ENCODE results near the gene FBXO34.
A peak's percentile ranks its signal among the peaks of the same experiment; 100 is the strongest.

Gene FBXO34, protein sequence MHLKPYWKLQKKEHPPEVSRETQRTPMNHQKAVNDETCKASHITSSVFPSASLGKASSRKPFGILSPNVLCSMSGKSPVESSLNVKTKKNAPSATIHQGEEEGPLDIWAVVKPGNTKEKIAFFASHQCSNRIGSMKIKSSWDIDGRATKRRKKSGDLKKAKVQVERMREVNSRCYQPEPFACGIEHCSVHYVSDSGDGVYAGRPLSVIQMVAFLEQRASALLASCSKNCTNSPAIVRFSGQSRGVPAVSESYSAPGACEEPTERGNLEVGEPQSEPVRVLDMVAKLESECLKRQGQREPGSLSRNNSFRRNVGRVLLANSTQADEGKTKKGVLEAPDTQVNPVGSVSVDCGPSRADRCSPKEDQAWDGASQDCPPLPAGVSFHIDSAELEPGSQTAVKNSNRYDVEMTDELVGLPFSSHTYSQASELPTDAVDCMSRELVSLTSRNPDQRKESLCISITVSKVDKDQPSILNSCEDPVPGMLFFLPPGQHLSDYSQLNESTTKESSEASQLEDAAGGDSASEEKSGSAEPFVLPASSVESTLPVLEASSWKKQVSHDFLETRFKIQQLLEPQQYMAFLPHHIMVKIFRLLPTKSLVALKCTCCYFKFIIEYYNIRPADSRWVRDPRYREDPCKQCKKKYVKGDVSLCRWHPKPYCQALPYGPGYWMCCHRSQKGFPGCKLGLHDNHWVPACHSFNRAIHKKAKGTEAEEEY

DNA sequence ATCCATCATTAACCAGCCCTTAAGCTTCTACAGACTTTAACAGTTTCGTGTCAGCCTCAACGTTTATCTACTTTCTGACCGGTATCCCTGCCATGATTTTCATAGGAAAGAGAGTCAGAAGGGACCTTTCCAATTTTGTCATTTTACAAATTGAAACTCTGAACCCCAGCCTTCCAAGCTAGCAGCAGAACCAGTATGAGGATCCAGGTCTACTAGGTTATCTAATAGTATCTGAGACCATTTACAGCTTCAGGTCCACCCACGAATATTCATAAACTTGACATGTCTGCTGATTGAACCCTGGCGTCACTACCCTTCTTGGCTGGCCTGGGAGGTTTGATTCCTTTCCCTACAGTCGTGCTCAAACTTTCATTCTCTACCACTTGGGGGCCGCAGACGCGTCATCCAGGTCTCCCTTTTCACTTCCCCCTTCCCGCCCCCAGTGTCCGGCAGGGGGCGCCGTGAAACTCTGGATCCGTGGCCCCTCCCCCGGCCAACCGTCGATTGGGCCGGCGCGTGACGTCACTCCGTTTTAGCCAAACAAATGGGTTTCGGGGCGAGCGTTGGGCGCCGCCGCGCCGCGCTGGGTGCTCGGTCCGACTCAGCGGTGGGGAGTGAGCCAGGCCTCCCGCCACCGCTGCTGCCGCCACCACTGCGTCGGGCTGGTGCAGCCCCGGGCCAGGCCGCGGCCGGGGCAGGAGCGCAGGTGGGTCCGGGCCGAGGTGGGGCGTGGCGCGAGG, at the start of gene FBXO34:
Gene FBXO34 (plus strand): TSS at position 590 of the 740 bp plus-strand sequence. CDS start 78,970 bp downstream, outside the sequence.
- DNase-seq: peak; percentile 99

DNA sequence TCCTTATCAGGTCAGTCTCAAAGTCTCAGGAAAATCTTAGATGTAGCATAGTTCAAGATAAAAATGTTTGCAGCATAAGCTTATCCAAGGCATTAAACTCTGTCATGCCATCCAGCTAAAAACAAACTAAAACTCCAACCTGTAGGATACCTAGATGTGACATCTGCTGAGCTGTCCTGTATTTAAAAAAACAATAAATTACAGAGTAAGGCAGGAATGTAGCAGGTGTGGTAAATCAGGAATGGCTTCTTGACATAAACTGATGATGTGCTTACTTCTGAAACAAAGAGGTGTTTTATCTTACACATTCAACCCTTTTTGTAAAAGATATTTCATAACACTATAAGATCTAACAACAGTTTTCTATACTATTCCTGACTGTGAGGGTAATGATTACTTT, 49.3 kb upstream of the FBXO34 start:
- DNase-seq: no peak

DNA sequence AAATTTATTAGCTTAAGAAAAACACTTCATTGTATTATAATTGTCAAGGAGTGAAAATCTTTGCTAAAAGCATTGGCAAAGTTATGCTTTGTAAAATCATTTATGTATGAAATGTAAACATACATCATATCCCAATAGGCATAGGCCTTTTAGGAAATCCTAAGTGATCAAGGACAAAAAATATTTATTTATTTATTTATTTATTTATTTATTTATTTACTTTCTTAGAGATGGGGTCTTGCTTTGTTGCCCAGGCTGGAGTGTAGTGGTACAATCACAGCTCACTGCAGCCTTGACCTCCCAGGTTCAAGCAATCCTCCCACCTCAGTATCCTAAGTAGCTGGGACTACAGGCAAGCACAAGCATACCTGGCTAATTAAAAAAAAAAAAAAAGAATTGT, 47.9 kb upstream of the FBXO34 start:
- no peak for DNase-seq

DNA sequence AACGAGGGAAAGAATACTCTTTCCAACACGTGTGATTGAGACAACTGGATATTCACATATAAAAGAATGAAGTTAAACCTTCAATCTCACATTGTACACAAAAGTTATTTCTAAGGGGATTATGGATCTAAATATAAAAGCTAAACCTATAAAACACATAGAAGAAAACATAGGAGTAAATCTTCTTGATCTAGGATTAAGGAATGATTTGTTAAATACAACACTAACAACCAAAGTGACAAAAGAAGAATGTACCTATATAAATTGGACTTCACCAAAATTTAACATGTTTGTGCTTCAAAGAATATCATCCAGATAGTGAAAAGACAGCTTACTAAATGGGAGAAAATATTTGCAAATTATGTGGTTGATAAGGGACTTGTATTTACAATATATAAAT, 43.0 kb upstream of the FBXO34 start:
- DNase-seq: no peak

DNA sequence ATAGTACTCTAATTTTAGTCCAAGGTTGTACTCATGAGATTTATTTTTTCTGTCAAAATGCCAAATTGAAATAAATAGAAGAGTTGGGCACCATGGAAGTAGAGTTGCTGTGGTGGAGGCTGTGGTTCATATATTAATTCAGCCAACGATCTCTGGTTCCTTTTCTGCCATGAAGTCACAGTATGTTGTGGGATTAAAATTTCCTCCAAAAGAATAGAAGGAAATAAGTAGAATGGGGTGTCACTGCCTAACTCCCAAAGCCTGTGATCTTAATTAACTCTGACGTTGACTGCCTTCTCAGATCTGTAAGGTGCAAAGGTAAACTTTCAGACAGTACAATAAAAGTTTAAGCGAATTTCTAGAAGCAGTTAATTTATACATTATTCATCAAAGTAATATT, 37.6 kb upstream of the FBXO34 start:
- no peak for DNase-seq

DNA sequence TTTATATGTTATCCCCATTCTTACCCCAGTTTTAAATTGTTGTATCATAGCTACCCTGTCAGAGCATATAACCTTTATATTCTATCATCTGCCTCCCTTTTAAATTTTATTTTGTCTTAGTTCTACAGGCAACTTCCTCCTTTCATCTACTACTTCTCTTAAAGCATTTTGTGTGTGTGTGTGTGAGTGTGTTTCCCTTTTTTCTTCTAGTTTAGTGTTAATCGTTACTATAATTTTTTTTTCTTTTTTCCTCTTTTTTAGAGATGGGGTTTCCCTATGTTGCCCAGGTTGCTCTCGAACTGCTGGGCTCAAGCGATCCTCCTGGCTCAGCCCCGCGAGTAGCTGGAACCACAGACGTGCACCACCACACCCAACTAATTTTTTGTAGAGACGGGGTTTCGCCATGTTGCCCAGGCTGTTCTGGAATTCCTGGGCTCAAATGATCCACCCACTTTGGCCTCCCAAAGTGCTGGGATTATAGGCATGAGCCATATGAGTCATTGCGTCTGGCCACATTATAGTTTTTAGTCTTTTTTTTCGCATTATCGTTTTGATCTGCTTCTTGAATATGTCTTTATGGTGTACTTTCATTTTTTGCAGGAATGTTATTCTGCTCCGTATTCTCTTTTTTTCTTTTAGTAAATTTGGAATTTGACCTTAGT, 33.1 kb upstream of the FBXO34 start:
- peak; percentile 7 for DNase-seq

DNA sequence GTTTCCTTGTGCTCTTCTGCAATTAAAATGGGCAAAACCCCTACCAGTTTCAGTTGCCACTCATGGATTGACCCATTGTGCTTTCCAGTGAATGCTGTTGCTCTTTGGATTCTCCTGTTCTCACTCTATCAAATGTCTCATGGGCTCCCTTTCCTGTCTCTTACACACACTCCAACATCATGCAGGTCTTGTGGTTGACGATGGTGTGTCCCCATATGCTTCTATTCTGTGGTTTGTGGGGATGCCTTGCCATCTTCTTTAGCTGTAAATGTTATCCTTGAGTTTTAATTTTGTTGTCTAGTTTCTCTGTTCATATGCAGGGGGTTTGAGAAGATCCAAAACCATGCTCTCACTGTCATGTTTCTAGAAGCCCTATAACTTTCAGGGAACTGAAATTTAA, 31.9 kb upstream of the FBXO34 start:
- no peak for DNase-seq

DNA sequence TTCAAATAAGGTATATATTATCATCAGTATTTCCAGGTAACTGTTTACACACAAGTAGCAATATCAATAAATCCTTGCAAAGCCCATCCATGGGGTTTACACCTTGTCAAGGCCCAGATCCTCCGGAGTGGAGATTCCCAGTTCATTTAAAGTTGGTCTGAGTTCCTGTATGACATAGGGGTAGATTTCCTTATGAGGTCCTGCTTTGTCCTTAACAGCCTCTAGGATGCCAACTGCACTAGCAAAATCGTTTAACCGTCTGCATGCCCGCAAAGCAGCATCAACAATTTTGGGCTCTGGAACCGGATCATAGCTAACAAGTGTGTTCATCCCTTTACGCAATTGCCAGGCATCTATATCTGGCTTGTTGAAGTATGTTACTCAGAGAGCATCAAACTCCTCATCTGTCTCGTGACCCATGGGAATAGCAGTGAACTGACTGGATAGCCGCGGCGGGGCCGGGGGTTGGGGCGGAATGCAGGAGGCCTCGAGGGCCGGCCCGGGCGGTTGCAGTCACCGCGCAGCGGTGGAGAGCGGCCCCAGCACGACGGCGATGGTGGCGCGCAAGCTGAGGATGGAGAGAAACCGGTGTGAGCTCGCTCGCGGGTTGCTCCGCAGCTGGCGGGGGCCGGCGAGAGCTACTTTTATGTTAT, 30.6 kb upstream of the FBXO34 start:
- DNase-seq: no peak

DNA sequence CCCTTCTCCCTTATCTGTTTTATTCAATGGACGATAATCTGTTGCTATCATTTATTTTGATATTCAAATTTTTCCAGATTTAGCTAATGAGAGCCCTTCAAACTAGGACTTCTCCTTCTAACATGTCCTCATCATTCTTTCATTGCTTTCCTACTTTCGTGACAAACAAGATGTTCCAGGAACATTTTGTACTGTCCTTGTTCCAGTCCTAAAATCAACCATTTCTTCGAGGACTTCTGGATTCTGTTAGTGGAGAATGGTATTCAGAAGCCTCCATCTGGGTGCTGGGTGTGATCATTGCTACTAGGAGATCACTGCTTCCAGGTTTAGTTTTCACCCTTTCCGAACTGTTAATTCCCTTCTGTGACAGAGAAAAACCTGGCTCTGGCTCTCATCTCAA, 29.5 kb upstream of the FBXO34 start:
- DNase-seq: no peak

DNA sequence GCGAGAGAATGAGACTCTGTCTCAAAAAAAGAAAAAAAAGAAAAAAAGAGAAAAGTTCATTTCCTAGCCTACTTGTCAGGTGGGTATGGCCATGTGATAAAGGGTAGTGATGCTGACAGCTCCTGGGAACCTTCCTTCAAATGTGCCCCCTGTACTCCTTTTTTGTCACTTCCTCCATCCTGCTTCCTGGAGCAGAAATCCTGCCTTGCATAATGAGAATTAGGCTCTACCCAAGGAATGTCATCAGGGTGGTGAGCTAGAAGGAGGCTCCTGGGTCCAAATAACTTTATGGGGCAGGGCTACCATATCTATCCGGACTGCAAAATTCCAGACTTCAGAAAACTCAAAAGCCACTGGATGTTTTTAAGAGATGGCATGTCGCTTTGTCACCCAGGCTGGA, 27.8 kb upstream of the FBXO34 start:
- DNase-seq: no peak

DNA sequence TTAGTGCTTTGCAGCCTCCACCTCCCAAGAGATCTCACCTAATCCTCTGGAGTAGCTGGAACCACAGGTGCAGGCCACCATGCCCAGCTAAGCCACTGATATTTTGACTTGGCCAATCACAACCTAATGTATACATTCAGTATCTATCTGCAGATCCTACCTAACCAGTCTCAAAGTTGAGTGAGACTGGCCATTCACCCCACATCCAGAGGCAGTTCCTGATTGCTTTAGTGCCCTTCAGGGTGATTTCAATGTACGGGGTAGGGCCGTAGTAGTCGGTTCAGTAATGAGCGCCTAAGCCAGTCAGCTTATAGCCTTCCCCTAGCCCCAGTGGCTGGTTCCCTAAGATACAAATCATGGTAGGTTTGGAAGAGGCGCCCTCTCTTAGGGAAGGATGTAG, 27.4 kb upstream of the FBXO34 start:
- no peak for DNase-seq

DNA sequence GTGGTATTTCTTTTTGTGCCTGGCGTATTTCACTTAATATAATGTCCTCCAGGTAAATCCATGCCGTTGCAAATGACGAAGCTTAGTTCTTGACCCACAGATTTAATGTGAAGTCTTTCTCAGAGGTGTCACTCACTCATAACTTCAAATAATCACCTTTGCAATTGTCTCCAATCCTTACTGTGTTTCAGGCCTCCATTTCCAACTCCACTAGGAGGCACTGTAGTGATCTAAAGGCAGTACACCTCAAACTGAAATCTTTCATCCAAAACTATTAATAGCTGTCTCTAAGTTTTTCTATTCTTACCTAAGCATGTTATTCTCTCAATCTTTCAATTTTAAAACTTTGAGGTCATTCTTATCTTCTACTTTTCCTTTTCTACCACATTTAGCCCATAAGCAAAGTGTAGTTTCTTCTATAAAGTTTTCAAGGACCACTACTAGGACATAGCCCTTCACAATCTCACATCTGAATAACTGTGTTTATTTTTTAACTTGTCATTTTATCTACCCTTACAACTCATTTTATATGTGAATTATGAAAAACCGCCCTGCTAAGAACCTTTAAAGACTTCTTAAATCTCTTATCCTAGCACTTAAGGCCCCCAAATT, 25.5 kb upstream of the FBXO34 start:
- DNase-seq: peak; percentile 67

DNA sequence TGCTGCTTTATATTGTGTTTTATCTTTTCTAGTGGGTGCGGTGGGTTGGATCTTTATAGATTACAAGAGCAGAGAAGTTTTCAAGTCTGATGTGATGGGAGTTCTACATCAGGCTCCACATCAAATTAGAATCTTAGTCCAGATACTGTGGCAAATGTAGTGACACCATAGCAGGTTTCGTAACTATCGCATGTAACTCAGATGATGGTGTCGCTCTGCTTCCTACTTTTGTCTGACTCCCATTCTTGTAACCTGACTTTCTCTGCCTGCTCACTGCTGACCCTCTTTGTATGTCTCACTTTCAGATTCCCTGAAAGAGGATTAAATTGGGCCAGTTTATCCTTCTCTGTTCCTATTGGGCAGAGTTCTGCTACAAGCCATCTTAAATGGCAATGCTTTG, 22.8 kb upstream of the FBXO34 start:
- DNase-seq: no peak

DNA sequence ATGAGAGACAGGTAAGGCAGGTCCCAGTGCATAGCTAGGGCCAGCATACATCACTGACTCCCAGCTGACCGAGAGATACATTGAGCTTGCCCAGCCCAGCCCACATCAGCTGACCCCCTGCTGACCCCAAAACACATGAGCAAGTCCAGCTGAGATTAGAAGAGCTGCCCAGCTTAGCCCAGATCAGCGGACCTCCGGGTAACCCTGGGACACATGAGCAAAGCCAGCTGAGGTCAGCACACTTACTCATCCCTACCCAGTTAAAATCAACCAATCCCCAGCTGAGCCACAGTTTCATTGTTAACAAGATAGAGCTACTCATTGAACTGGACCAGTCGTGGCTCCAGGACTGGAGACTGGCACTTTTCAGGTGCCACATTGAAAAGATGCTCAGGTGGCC, 21.8 kb upstream of the FBXO34 start:
- no peak for DNase-seq

DNA sequence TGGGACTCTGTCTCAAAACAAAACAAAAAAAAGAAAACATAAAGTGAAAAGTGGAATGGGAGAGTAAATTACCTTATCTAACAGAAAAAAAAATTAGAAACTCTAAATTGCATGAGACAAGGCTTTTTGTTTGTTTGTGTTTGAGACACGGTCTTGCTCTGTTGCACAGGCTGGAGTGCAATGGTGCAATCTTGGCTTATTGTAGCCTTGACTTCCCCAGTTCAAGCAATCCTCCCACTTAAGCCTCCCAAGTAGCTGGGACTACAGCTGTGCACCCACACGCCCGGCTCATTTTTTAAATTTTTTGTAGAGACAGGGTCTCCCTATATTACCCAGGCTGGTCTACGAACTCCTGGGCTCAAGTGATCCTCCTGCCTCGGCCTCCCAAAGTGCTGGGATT, 17.9 kb upstream of the FBXO34 start:
- DNase-seq: no peak

DNA sequence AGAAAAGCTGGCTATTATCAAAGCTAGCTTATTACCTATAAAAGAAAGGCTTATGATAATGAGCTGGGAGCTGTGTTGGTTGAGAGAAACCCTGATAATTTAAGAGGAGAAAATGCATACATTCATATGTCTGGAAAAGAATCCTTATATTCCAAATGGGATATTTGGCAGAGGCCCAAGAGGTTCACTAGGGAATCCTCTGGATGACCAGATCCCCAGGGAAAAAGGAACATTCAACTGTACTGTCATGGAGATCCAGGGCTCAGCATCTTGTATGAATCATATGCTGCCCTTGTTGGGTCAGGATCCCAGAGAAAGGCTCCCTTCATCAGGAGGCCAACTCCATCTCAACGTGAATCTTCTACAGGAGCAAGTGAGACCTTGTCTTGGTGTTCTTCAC, 16.6 kb upstream of the FBXO34 start:
- no peak for DNase-seq

DNA sequence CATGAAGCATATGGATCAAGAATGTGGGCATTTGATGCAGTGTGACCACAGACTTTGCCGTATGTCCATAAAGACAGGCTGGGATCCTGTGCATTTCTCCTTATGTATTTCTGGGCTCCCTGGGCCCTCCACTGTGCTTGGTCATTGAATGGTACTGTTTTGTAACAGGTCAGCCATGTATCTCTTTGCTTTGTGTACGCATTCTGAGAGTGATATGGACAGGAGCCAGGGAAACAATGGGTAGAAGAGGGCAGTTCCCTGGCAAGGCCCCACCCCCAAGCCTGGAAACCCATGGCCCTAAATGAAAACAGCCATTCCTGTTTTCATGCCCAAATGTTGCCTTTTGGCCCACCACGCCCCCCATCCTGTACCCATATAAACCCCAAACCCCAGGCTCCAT, 15.2 kb upstream of the FBXO34 start:
- DNase-seq: no peak

DNA sequence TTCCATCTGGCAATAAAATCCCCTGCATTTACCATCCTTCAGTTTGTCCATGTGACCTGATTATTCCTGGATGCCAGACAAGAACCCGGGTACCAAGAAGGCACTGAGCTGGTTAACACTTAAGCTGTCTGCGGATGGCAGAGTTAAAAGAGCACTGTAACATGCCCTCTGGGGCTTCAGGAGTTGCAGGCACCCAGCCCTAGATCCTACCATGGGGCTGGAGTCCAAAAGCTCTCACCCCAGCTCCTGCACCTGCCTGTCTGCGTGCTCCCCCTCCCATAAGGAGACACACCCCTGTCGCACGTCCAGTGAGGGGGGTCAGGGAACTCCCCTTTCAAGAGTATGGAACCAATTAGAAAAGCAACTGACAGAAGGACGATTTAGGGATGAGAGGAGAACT, 14.6 kb upstream of the FBXO34 start:
- no peak for DNase-seq

DNA sequence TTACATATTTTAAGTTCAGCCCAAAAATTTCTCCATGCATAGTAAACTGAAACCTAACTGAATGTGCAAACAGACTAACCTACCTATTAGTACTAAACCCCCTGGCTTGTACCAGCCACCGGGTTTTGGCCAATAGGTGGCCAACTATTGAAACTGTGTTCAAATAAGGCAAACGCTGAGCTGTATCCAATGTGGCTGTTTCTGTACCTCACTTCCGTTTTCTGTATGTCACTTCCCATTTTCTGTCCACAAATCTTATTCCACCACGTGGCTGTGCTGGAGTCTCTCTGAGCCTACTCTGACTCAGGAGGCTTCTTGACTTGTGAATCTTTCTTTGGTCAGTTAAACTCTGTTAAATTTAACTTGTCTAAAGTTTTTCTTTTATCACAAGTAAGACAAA, 6.0 kb upstream of the FBXO34 start:
- peak; percentile 29 for DNase-seq

DNA sequence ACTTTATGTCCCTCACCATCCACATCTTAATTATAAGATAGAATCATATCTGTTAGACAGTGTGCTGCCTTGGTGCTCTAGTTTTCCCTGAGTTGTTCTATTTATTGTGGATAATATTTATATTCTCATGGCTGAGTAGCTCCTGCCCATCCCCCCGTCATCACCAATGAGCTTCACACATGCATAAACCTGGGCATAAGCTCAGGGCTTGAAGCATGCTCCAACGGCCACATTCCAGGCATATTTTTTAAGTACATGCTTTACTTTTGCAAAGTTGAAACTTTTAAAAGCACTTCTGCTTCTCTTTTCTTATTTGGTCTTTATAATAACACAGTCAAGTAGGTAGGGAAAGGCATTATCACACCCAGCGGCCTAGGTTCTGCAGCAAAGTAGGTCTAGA, 3.4 kb upstream of the FBXO34 start:
- DNase-seq: no peak

DNA sequence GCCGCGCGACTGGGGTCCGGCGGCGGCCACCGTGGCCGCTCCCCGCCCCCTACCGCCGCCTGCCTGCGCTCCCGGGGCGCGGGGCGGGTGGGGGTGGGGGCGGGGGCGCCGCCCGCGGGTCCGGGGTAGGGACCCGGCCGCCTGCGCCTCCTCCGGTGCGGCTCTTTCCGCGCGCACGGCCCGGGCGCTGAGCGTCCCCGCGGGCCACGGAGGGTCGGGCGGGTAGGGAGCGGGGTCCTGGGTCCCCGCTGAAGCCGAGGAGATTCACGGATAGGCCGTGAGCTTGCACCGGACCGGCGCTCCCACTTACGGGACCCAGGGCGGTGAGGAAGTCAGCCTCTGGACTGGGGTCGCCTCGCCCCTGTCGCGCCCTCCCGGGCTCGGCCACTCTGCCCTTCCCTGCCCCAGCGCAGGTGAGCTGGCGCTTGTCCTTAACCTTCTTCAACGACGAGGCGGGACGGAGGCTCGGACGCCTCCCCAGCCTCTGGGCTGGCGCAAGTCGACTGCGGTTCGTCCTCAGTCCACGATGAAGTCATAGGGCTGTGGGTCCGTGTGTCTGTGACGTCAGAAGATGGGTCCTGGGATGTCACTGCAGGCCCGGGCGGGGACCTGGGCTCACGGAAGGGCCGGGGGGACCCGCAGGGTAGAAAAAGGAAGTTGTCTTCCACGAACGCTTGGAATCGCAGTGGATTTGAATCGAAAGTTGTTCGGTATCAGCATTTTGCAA, 514 bp downstream of the FBXO34 start:
- DNase-seq: peak; percentile 80

DNA sequence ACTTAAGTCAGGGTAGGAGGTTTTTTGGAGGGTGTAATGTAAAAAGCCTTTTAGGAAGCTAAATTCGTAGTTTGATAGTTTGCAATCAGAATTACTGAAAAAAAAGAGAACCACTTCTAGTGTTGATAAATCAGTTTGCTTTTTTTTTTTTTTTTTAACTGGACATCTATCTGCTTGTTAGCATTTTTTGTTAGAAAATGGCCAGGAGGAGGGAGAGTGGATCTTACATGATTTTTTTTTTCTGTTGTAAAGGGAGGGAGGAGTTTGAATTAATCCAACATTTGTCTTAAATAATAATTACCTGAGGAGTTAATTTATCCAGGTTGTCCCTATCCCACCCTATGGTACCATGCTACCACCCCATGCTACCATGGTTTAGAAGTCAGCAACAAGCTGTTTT, 1.2 kb downstream of the FBXO34 start:
- DNase-seq: no peak

All from CD4-positive, alpha-beta T cell treated with Interleukin-17A for 1 hour (primary cell).